Fibroblast of lung (primary cell): ENCODE results near the gene TTF2. TPM values are rescaled to one million over a fixed set of nuclear protein-coding genes. Genes with fewer than 3 reads are reported as not detected.

ENCODE experiments used
- DNase-seq, 2 donors: peaks; one replicate each; pipeline versions ENCODE4 v3.0.0 to v3.0.0-alpha.2; 2010; ENCODE audit warnings: low read depth in 2 of 2
- H2AFZ ChIP-seq: 2 replicates; pipeline ENCODE4 v1.5.1; 2012; ENCODE audit warnings: low read length, control low read depth, inconsistent platforms
- H3K27ac ChIP-seq: 2 replicates; pipeline ENCODE4 v1.5.1; 2011; ENCODE audit warnings: low read length, control low read depth; ENCODE audit not compliant: insufficient read depth
- H3K27me3 ChIP-seq: 2 replicates; pipeline ENCODE4 v1.5.1; 2011; ENCODE audit warnings: mild to moderate bottlenecking, low read length; ENCODE audit not compliant: control insufficient read depth, insufficient read depth
- H3K36me3 ChIP-seq: 2 replicates; pipeline ENCODE4 v1.5.1; 2011; ENCODE audit warnings: low read length; ENCODE audit not compliant: control insufficient read depth, insufficient read depth
- H3K4me1 ChIP-seq: 2 replicates; pipeline ENCODE4 v1.5.1; 2011; ENCODE audit warnings: low read length; ENCODE audit not compliant: control insufficient read depth, insufficient read depth; ENCODE audit errors: extremely low read depth
- H3K4me2 ChIP-seq: 2 replicates; pipeline ENCODE4 v1.5.1; 2011; ENCODE audit warnings: low read length, control low read depth; ENCODE audit not compliant: insufficient read depth; ENCODE audit errors: extremely low read depth
- H3K4me3 ChIP-seq, 4 experiments: fragments of 200-600 bp in 1 of 4; sonication (generic) in 1 of 4; replicated peaks in 1 of 4; 2 replicates each; pipeline ENCODE4 v1.5.1; 2011 to 2016; ENCODE audit warnings: low read length in 4 of 4, low read depth in 3 of 4, mild to moderate bottlenecking in 3 of 4, control low read depth in 2 of 4, inconsistent platforms in 1 of 4, mixed read lengths in 1 of 4; ENCODE audit not compliant: insufficient read depth in 1 of 4; ENCODE audit errors: control extremely low read depth in 1 of 4
- H3K79me2 ChIP-seq: 2 replicates; pipeline ENCODE4 v1.5.1; 2012; ENCODE audit warnings: mild to moderate bottlenecking, low read length, inconsistent platforms; ENCODE audit not compliant: control insufficient read depth, insufficient read depth
- H3K9ac ChIP-seq: 2 replicates; pipeline ENCODE4 v1.5.1; 2011; ENCODE audit warnings: mild to moderate bottlenecking, low read length, control low read depth; ENCODE audit not compliant: insufficient read depth
- H3K9me3 ChIP-seq: 2 replicates; pipeline ENCODE4 v1.5.1; 2012; ENCODE audit warnings: low read depth, low read length; ENCODE audit not compliant: control insufficient read depth, insufficient read depth
- H4K20me1 ChIP-seq: 2 replicates; pipeline ENCODE4 v1.5.1; 2011; ENCODE audit warnings: low read length; ENCODE audit not compliant: control insufficient read depth, insufficient read depth; ENCODE audit errors: extremely low read depth
- CTCF ChIP-seq, 2 donors: IDR thresholded peaks in 1 of 2; conservative IDR thresholded peaks in 1 of 2; 1 replicate in 1 of 2; 2 replicates in 1 of 2; pipeline ENCODE4 v1.5.1; 2011 to 2012; ENCODE audit warnings: low read length in 2 of 2, control low read depth in 1 of 2, inconsistent platforms in 1 of 2, low read depth in 1 of 2, mild to moderate bottlenecking in 1 of 2
- EZH2 ChIP-seq: IDR thresholded peaks from 2 replicates; pipeline ENCODE4 v1.5.1; 2012; ENCODE audit warnings: low read length, control low read depth, mild to moderate bottlenecking; ENCODE audit errors: missing control alignments
- polyA plus RNA-seq, 2 donors: library from polyadenylated mRNA; depleted of rRNA in 1 of 2; stranded (reverse) in 1 of 2; unstranded in 1 of 2; fragments of >200 nt; gene quantifications; 2 replicates each; pipeline ENCODE4 v1.2.1, GENCODE V29; 2011 to 2012; ENCODE audit warnings: missing spikeins in 1 of 2
- total RNA-seq: library from RNA; depleted of rRNA; stranded (reverse); fragments of >200 nt; gene quantifications from 2 replicates; pipeline ENCODE4 v1.2.1, GENCODE V29; 2014

The TTF2 gene
- total and polyA plus RNA-seq, 2 donors (not counting 1 experiment from before 2014, with no cell fraction given), result 10.0 to 13.2 TPM

GRCh38 chr1:117143172-117143571, 83.0 kb downstream of the TTF2 start:
- no peaks in the 10 kb centered on the region for H3K36me3 ChIP-seq
- H3K9me3 ChIP-seq, result no peaks in the 10 kb centered on the region
- H4K20me1 ChIP-seq, result no peaks in the 10 kb centered on the region
- no peak overlapping the region for H2AFZ ChIP-seq
- TF ChIP-seq EZH2, result no peak
- no peak for TF ChIP-seq CTCF (conservative IDR thresholded peaks at IDR 0.05 in 1 of 2, IDR thresholded peaks at IDR 0.05 in 1 of 2; ENCODE audit: low read depth in 1 of 2, low read length in 2 of 2)
- H3K27me3 ChIP-seq, result no peaks in the 10 kb centered on the region
- no peak overlapping the region for H3K27ac ChIP-seq
- H3K4me3 ChIP-seq, result no peak overlapping the region
- peaks cover 14% of the 10 kb centered on the region for H3K4me1 ChIP-seq
- no peak overlapping the region for H3K9ac ChIP-seq
- H3K4me2 ChIP-seq, result no peak overlapping the region
- peak in 1 of 2 donors; percentile 30 for DNase-seq
- no peaks in the 10 kb centered on the region for H3K79me2 ChIP-seq

- no peak overlapping the region for H3K9ac ChIP-seq
- no peak overlapping the region for H3K4me3 ChIP-seq
- DNase-seq, result peak in 1 of 2 donors; percentile 33
- H3K27me3 ChIP-seq, result no peaks in the 10 kb centered on the region
- no peaks in the 10 kb centered on the region for H4K20me1 ChIP-seq
- no peaks in the 10 kb centered on the region for H3K79me2 ChIP-seq
- no peak overlapping the region for H3K27ac ChIP-seq
- H3K4me2 ChIP-seq, result no peak overlapping the region
- H3K9me3 ChIP-seq, result no peaks in the 10 kb centered on the region
- peaks cover 15% of the 10 kb centered on the region for H3K4me1 ChIP-seq
- TF ChIP-seq CTCF (conservative IDR thresholded peaks at IDR 0.05 in 1 of 2, IDR thresholded peaks at IDR 0.05 in 1 of 2; ENCODE audit: low read depth in 1 of 2, low read length in 2 of 2) (no peak), EZH2 (no peak)
- no peaks in the 10 kb centered on the region for H3K36me3 ChIP-seq
- H2AFZ ChIP-seq, result no peak overlapping the region
These were observed 83.7 kb downstream of the TTF2 start for GRCh38 chr1:117143871-117144270.

GRCh38 chr1:117146072-117146471, 85.9 kb downstream of the TTF2 start:
- no peaks in the 10 kb centered on the region for H4K20me1 ChIP-seq
- H3K4me1 ChIP-seq, result peaks cover 15% of the 10 kb centered on the region
- no peaks in the 10 kb centered on the region for H3K27me3 ChIP-seq
- no peak for DNase-seq
- no peak overlapping the region for H3K9ac ChIP-seq
- no peak overlapping the region for H3K4me3 ChIP-seq
- no peaks in the 10 kb centered on the region for H3K9me3 ChIP-seq
- no peaks in the 10 kb centered on the region for H3K36me3 ChIP-seq
- no peak overlapping the region for H3K27ac ChIP-seq
- TF ChIP-seq EZH2, result no peak
- TF ChIP-seq CTCF (conservative IDR thresholded peaks at IDR 0.05 in 1 of 2, IDR thresholded peaks at IDR 0.05 in 1 of 2; ENCODE audit: low read depth in 1 of 2, low read length in 2 of 2), result no peak
- H3K4me2 ChIP-seq, result no peak overlapping the region
- H3K79me2 ChIP-seq, result no peaks in the 10 kb centered on the region
- no peak overlapping the region for H2AFZ ChIP-seq
